H1 (cell line): ENCODE data around the gene SLC12A8. TPM values are rescaled to one million over a fixed set of nuclear protein-coding genes. Genes with fewer than 3 reads are reported as not detected.
A peak's percentile ranks its signal among the peaks of the same experiment; 100 is the strongest.

Source experiments
- CTCF ChIA-PET: fragments of 300-600 bp; sonication (Branson Sonifier 250); formaldehyde crosslinking; loops from one replicate; lab custom pipeline; 2021; ENCODE audit not compliant: partially characterized antibody; lab: Charles Lee
- POLR2A ChIA-PET: fragments of 300-600 bp; sonication (Branson Sonifier 250); formaldehyde crosslinking; loops from one replicate; lab custom pipeline; 2021; ENCODE audit warnings: inconsistent platforms; ENCODE audit not compliant: partially characterized antibody; lab: Charles Lee
- DNase-seq, 2 experiments: peaks; one replicate each; pipeline versions ENCODE4 v3.0.0 to v3.0.0-alpha.2; 2010 to 2022; ENCODE audit warnings: low spot score in 2 of 2, low read depth in 1 of 2, mixed read lengths in 1 of 2
- FAIRE-seq: peaks from 2 replicates; lab custom pipeline; 2011; peaks lifted over from hg19 to GRCh38; lab: Jason Lieb, UNC
- H2AFZ ChIP-seq: 2 replicates; pipeline ENCODE4 v1.8.1; 2012; ENCODE audit warnings: low read length, inconsistent platforms
- H2AK5ac ChIP-seq: 2 replicates; pipeline ENCODE4 v1.6.1; 2013; ENCODE audit warnings: low read depth, low read length
- H2BK120ac ChIP-seq: replicated peaks from 2 replicates; pipeline ENCODE3; 2013; ENCODE audit warnings: low read depth, low read length, inconsistent platforms
- H2BK12ac ChIP-seq: 2 replicates; pipeline ENCODE4 v1.6.1; 2013; ENCODE audit warnings: low read depth, low read length
- H2BK15ac ChIP-seq: 2 replicates; pipeline ENCODE4 v1.6.1; 2013; ENCODE audit warnings: low read length
- H2BK20ac ChIP-seq: 2 replicates; pipeline ENCODE4 v1.6.1; 2013; ENCODE audit warnings: low read length
- H2BK5ac ChIP-seq: 2 replicates; pipeline ENCODE4 v1.6.1; 2013; ENCODE audit warnings: low read depth, low read length
- H3K14ac ChIP-seq: 2 replicates; pipeline ENCODE4 v1.6.1; 2013; ENCODE audit warnings: inconsistent platforms; ENCODE audit not compliant: insufficient read length
- H3K18ac ChIP-seq: 2 replicates; pipeline ENCODE4 v1.6.1; 2013; ENCODE audit warnings: low read length; ENCODE audit errors: extremely low read depth
- H3K23ac ChIP-seq: 2 replicates; pipeline ENCODE4 v1.6.1; 2013; ENCODE audit warnings: inconsistent platforms; ENCODE audit not compliant: insufficient read length
- H3K23me2 ChIP-seq: 2 replicates; pipeline ENCODE4 v1.6.1; 2013; ENCODE audit warnings: low read depth, low read length
- H3K27ac ChIP-seq: 2 replicates; pipeline ENCODE4 v1.6.1; 2011; ENCODE audit warnings: low read depth, low read length, inconsistent platforms
- H3K27me3 ChIP-seq, 4 experiments: replicated peaks in 1 of 4; 1 replicate in 1 of 4; 2 replicates in 3 of 4; pipeline versions ENCODE4 v1.6.1 to v1.8.1; 2011 to 2013; ENCODE audit warnings: low read length in 3 of 4, mild to moderate bottlenecking in 3 of 4, inconsistent platforms in 2 of 4, mixed read lengths in 2 of 4, moderate library complexity in 1 of 4; ENCODE audit not compliant: control insufficient read depth in 3 of 4, insufficient read depth in 3 of 4; ENCODE audit errors: extremely low read depth in 1 of 4
- H3K36me3 ChIP-seq, 4 experiments: 2 replicates each; pipeline versions ENCODE4 v1.6.1 to v1.8.1; 2011 to 2013; ENCODE audit warnings: mild to moderate bottlenecking in 4 of 4, low read length in 3 of 4, moderate library complexity in 2 of 4, control low read depth in 1 of 4, inconsistent platforms in 1 of 4; ENCODE audit not compliant: insufficient read depth in 4 of 4, control insufficient read depth in 2 of 4
- H3K4ac ChIP-seq: replicated peaks from 2 replicates; pipeline ENCODE3; 2013; ENCODE audit warnings: low read length, low read depth, mixed read lengths, inconsistent platforms; ENCODE audit not compliant: insufficient read length
- H3K4me1 ChIP-seq, 4 experiments: replicated peaks in 1 of 4; 1 replicate in 1 of 4; 2 replicates in 3 of 4; pipeline versions ENCODE4 v1.6.1 to v1.8.1; 2011 to 2013; ENCODE audit warnings: low read length in 3 of 4, inconsistent platforms in 2 of 4, mixed read lengths in 1 of 4; ENCODE audit not compliant: insufficient read depth in 4 of 4, control insufficient read depth in 3 of 4
- H3K4me2 ChIP-seq, 2 experiments: 2 replicates each; pipeline versions ENCODE4 v1.6.1 to v1.8.1; 2011 to 2013; ENCODE audit warnings: low read depth in 2 of 2, low read length in 2 of 2, control low read depth in 1 of 2, inconsistent platforms in 1 of 2, mild to moderate bottlenecking in 1 of 2; ENCODE audit not compliant: insufficient read depth in 1 of 2
- H3K4me3 ChIP-seq, 4 experiments: fragments of 200-600, 300-600 bp in 1 of 4; sonication (generic), shearing (Covaris generic), sonication (Bioruptor Twin) in 1 of 4; 2 replicates each; pipeline versions ENCODE4 v1.5.1 to v1.8.1; 2011 to 2016; ENCODE audit warnings: low read length in 4 of 4, low read depth in 3 of 4, control low read depth in 2 of 4, inconsistent platforms in 2 of 4, mild to moderate bottlenecking in 2 of 4, mixed read lengths in 1 of 4, moderate library complexity in 1 of 4; ENCODE audit not compliant: insufficient read depth in 2 of 4; ENCODE audit errors: extremely low read depth in 1 of 4
- H3K56ac ChIP-seq: replicated peaks from 2 replicates; pipeline ENCODE3; 2013; ENCODE audit warnings: low read depth, mild to moderate bottlenecking, mixed read lengths, low read length, inconsistent platforms; ENCODE audit not compliant: insufficient read length
- H3K79me1 ChIP-seq: 2 replicates; pipeline ENCODE4 v1.6.1; 2013; ENCODE audit warnings: low read depth, low read length, control low read depth
- H3K79me2 ChIP-seq, 2 experiments: 2 replicates each; pipeline versions ENCODE4 v1.6.1 to v1.8.1; 2012 to 2013; ENCODE audit warnings: low read length in 2 of 2, mild to moderate bottlenecking in 2 of 2, inconsistent platforms in 1 of 2; ENCODE audit not compliant: insufficient read depth in 2 of 2, control insufficient read depth in 1 of 2
- H3K9ac ChIP-seq, 4 experiments: replicated peaks in 1 of 4; 1 replicate in 1 of 4; 2 replicates in 3 of 4; pipeline versions ENCODE4 v1.6.1 to v1.8.1; 2011 to 2013; ENCODE audit warnings: low read depth in 3 of 4, low read length in 3 of 4, control low read depth in 2 of 4, mild to moderate bottlenecking in 2 of 4, moderate library complexity in 2 of 4, inconsistent platforms in 1 of 4; ENCODE audit errors: extremely low read depth in 1 of 4
- H3K9me3 ChIP-seq, 2 experiments: 2 replicates each; pipeline versions ENCODE4 v1.6.1 to v1.8.1; 2012 to 2013; ENCODE audit warnings: mild to moderate bottlenecking in 2 of 2, moderate library complexity in 2 of 2, control low read depth in 1 of 2, inconsistent platforms in 1 of 2, low read depth in 1 of 2, low read length in 1 of 2, mixed read lengths in 1 of 2; ENCODE audit not compliant: insufficient read depth in 2 of 2
- H4K20me1 ChIP-seq, 2 experiments: replicated peaks in 1 of 2; 2 replicates each; pipeline versions ENCODE3 to v1.8.1; 2011 to 2013; ENCODE audit warnings: inconsistent platforms in 2 of 2, low read length in 2 of 2, mild to moderate bottlenecking in 1 of 2; ENCODE audit not compliant: insufficient read depth in 2 of 2, control insufficient read depth in 1 of 2
- H4K5ac ChIP-seq: 2 replicates; pipeline ENCODE4 v1.6.1; 2013; ENCODE audit warnings: low read length, low read depth, mixed read lengths, inconsistent platforms; ENCODE audit not compliant: insufficient read length
- H4K8ac ChIP-seq: 2 replicates; pipeline ENCODE4 v1.8.0; 2013; ENCODE audit warnings: mild to moderate bottlenecking, moderate library complexity, low read length, inconsistent platforms; ENCODE audit not compliant: insufficient read depth; ENCODE audit errors: extremely low read depth
- H4K91ac ChIP-seq: replicated peaks from 2 replicates; pipeline ENCODE3; 2013; ENCODE audit warnings: low read length, mixed read lengths, inconsistent platforms; ENCODE audit not compliant: insufficient read length
- ATF2 ChIP-seq: IDR thresholded peaks from 2 replicates; pipeline ENCODE4 v1.6.1; 2012; ENCODE audit warnings: low read length, inconsistent platforms
- CHD1 ChIP-seq: IDR thresholded peaks from 2 replicates; pipeline ENCODE4 v1.6.1; 2012; ENCODE audit warnings: low read depth, low read length, improper control_type of control experiment
- CHD2 ChIP-seq: IDR thresholded peaks from 2 replicates; pipeline ENCODE4 v1.6.1; 2012; ENCODE audit warnings: low read length, improper control_type of control experiment
- EZH2 ChIP-seq: fragments of 200-600 bp; sonication (generic); IDR thresholded peaks from 2 replicates; pipeline ENCODE4 v1.7.1; 2012; ENCODE audit warnings: low read depth, mild to moderate bottlenecking, moderate library complexity, low read length, inconsistent platforms; ENCODE audit not compliant: severe bottlenecking
- FOSL1 ChIP-seq: IDR thresholded peaks from 2 replicates; pipeline ENCODE4 v1.6.1; 2011; ENCODE audit warnings: mild to moderate bottlenecking, low read depth, low read length, moderate library complexity; ENCODE audit not compliant: insufficient read depth
- HDAC2 ChIP-seq, 2 experiments: fragments of 300-600 bp in 1 of 2; sonication (generic) in 1 of 2; IDR thresholded peaks; 2 replicates each; pipeline ENCODE4 v1.6.1; 2011 to 2012; ENCODE audit warnings: low read depth in 2 of 2, low read length in 2 of 2, mild to moderate bottlenecking in 2 of 2, moderate library complexity in 2 of 2, borderline replicate concordance in 1 of 2, inconsistent platforms in 1 of 2
- JUN ChIP-seq: IDR thresholded peaks from 2 replicates; pipeline ENCODE4 v1.6.1; 2011; ENCODE audit warnings: low read depth, mild to moderate bottlenecking, improper control_type of control experiment, low read length
- NANOG ChIP-seq: IDR thresholded peaks from 2 replicates; pipeline ENCODE4 v1.6.1; 2011; ENCODE audit warnings: low read length, low read depth, mild to moderate bottlenecking, inconsistent platforms; ENCODE audit not compliant: insufficient read depth, poor library complexity, severe bottlenecking
- TCF12 ChIP-seq: IDR thresholded peaks from 2 replicates; pipeline ENCODE4 v1.6.1; 2011; ENCODE audit warnings: low read depth, mild to moderate bottlenecking, low read length
- ZNF274 ChIP-seq: IDR thresholded peaks from 2 replicates; pipeline ENCODE4 v1.7.0; 2012; ENCODE audit warnings: low read length, borderline replicate concordance; ENCODE audit errors: extremely low read depth
- WGBS, 2 experiments: shearing (Covaris generic) in 1 of 2; methylation state at CpG; one replicate each; pipeline versions ENCODE4 v1.1.6 to v1.1.7; 2013 to 2015; ENCODE audit warnings: low lambda C conversion rate in 2 of 2, mixed read lengths in 2 of 2, inconsistent platforms in 1 of 2, low coverage in 1 of 2, missing lambda C conversion rate in 1 of 2; ENCODE audit not compliant: insufficient replicate concordance in 2 of 2, insufficient coverage in 1 of 2, insufficient read length in 1 of 2; ENCODE audit errors: extremely low coverage in 1 of 2, missing lambda C conversion rate in 1 of 2; 5-methylcytosine and 5-hydroxymethylcytosine counted together
- polyA plus RNA-seq, 7 experiments: library from polyadenylated mRNA; depleted of rRNA in 3 of 7; stranded (reverse) in 5 of 7; unstranded in 2 of 7; fragments of >200 nt in 5 of 7; fragments of 200-250 nt in 2 of 7; gene quantifications; 1 replicate in 5 of 7; 2 replicates in 1 of 7; 4 replicates in 1 of 7; pipeline versions ENCODE4 v1.2.1 to v1.2.3, GENCODE V29; 2011 to 2013; ENCODE audit warnings: missing spikeins in 2 of 7, mixed read lengths in 2 of 7
- total RNA-seq: library from RNA; stranded (reverse); fragmentation: NEBNext Ultra II Directional; extraction: Animal tissue kit (Norgen Biotek cat#: 25700); gene quantifications from 2 replicates; pipeline ENCODE4 v1.2.1, GENCODE V29; 2021

Gene SLC12A8
- total and polyA plus RNA-seq, 2 of the 8 experiments (the other 6 are each of a cell fraction or from before 2014, with no cell fraction given) = 13.7 to 14.4 TPM

DNA sequence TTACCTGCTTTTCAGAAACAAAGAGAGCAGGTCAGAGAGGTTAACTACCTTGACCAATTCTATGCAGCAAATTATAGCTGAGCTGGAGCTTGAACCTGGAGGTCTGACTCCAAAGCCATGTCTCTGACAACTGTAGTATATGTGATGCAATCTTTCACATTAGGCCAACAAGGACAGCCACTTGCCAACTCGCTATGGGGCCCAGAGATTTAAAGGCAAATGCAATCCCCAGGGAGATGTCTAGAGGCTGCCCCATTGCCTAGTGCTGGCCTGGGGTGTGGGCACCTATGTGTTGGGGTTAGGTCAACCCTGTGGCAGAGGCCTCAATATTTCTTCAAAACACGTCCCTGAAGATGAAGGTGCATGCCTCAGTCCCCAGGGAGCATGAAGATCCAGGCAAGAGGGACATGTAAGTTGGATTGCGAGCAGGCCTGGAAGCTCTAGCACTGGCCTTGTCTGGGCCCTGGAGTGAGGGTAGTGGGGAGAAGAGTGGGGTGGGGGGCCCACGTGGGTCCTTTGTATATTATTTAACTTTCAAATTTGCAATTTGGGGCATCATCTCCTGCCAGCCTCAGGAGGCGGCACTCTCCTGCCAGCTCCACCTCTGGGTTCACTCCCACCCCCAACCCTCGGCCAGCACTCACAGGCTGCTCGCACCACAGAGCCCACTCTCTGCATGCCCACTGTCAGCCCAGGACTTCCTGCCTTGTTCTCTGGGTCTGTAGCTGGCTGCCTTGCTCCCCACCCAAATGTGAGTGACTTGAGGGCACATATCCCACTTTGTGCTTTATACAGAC, 64.3 kb downstream of the SLC12A8 start:
- Histone ChIP-seq H3K4me1 (peaks cover 10 to 25% (median 16%) of the 10 kb centered on the region in 4 experiments), H3K27ac (no peak overlapping the region), H2BK20ac (no peak overlapping the region), H4K8ac (no peak overlapping the region), H4K20me1 (no peaks in the 10 kb centered on the region), H3K4me3 (no peak overlapping the region), H3K36me3 (no peaks in the 10 kb centered on the region), H2BK5ac (peak overlapping the region; percentile 8; the same call in 1 of the 2 replicates), H3K56ac (no peak overlapping the region), H4K5ac (no peak overlapping the region), H3K4ac (no peak overlapping the region), H3K18ac (no peak overlapping the region), H4K91ac (peak overlapping the region; percentile 9), H3K27me3 (peaks cover 0 to under 1% (median 0%) of the 10 kb centered on the region in 4 experiments; a peak in 1 of 7 replicates), H3K79me2 (no peaks in the 10 kb centered on the region), H2BK15ac (0 out of 2 replicates have a peak overlapping the region, but pooled peaks have one; percentile 36), H2AK5ac (no peak overlapping the region; the same call in 1 of the 2 replicates), H2AFZ (no peak overlapping the region), H2BK12ac (peak overlapping the region; percentile 42; the same call in 1 of the 2 replicates), H3K4me2 (no peak overlapping the region), H2BK120ac (no peak overlapping the region), H3K23me2 (no peaks in the 10 kb centered on the region), H3K9ac (no peak overlapping the region), H3K14ac (no peak overlapping the region), H3K23ac (no peak overlapping the region), H3K9me3 (no peaks in the 10 kb centered on the region), H3K79me1 (no peaks in the 10 kb centered on the region)
- DNase-seq (no peak), FAIRE-seq (no peak)
- ChIA-PET POLR2A (no interaction called here), CTCF (interaction anchor here (1.3 to 5.0 kb wide), 3 partner anchors 14 to 105 kb away, joined by 3 to 56 read pairs (median 3); no protein-coding TSS in a partner anchor)
- 79% methylated on average over 7 of the region's 7 CpGs; no CpG with 5 or more reads in 1 of the 2 experiments for WGBS, 2 experiments
- TF ChIP-seq TCF12 (no peak), CHD2 (no peak), NANOG (no peak), ZNF274 (no peak), FOSL1 (no peak), CHD1 (no peak), JUN (no peak), ATF2 (no peak), EZH2 (no peak), HDAC2 (IDR thresholded peaks at IDR 0.05; ENCODE audit: borderline replicate concordance in 1 of 2, low read depth in 2 of 2, low read length in 2 of 2) (no peak)
